NCI-H2029 treated with DMSO at 0.1 percent for 48 hours (cell line): ENCODE results near the gene TSGA10IP.

Source experiments
- DNase-seq: peaks from one replicate; lab custom pipeline; 2025; lab: John Stamatoyannopoulos, UW

The TSGA10IP gene

DNA sequence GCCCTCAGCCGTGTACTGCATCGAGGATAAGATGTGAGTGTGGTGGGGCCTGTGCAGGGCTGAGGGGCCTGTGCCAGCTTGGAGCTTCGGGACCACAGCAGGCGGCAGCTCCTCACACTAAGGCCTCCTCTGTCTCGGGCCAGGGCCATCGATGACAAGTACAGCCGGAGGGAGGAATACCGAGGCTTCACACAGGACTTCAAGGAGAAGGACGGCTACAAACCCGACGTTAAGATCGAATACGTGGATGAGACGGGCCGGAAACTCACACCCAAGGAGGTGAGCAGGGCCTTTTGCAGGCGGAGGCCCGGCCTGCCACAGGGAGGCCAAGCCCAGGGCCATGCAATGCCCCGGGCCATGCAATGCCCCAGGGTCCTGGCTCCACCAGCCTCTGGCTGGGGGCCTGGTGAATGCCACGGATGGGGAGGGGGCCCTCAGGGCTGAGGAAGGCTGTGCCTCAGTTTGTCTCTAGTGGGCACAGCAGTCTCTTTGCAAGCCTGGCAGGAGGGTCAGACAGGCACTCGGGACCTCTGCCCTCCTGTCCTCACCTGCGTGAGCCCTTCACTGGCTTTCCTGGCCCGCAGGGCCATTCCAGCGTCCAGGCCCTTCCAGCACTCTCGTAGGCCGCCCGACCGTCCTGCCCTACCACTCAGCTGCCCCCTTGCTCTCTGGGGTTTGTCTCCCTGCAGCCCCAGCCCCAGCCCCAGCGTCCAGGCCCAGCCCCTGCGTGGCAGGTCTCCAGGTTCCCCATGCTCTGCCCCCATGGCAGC is 32.5 kb downstream of the TSGA10IP start:
- DNase-seq: no peak

- DNase-seq: no peak
Observed at GRCh38 chr11:65978391-65979238, 33.3 kb downstream of the TSGA10IP start.

DNA sequence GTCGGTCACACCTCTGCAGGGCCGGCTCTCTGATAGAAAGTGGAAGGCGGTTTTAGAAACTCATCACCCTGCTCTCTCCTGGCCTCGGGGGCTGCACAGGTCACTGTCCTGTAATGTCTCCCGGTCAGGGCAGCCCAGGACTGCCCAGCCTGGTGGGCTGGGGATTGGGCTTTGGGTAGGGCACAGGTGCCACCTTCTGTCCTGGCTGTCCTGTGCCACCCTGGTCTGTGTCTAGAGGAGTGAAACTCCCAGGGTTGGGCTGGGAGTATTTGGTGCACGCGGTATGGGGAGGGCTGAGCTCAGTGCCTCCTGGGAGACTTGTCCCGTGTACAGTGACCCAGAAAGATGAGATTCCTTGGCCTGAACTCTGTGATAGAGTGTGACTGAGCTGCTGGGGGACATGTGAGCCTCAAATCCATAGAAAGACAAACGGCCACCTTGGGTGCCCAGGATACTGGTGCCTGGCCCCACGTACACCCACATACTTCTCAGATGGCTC is 34.0 kb downstream of the TSGA10IP start:
- DNase-seq: no peak

- no peak for DNase-seq
Observed at GRCh38 chr11:65981101-65981740, 35.9 kb downstream of the TSGA10IP start.

- DNase-seq: no peak
Observed at GRCh38 chr11:65981972-65982823, 36.9 kb downstream of the TSGA10IP start.

- DNase-seq: no peak
Observed at GRCh38 chr11:65982824-65983588, 37.7 kb downstream of the TSGA10IP start.

GRCh38 chr11:65983589-65983987 is 38.3 kb downstream of the TSGA10IP start:
- DNase-seq: no peak

DNA sequence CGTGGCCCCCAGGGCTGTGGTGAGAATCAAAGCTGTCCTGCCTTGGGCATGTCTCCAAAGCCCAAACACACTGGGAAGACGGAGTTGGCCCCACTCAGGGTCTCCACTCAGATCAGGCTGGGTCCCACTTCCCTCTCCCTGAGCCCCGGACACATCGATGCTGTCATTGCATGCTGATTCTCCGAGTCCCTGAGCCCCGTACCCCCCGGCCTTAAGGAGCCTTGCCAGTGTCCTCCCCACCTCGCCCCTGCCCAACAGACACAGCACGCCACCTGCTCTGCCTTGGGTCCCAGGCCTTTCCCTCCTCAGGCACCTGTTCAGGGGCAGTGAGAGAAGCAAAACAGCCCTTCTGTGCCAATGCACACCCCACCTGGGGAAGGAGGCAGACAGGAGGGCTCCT is 42.1 kb downstream of the TSGA10IP start:
- DNase-seq: no peak

DNA sequence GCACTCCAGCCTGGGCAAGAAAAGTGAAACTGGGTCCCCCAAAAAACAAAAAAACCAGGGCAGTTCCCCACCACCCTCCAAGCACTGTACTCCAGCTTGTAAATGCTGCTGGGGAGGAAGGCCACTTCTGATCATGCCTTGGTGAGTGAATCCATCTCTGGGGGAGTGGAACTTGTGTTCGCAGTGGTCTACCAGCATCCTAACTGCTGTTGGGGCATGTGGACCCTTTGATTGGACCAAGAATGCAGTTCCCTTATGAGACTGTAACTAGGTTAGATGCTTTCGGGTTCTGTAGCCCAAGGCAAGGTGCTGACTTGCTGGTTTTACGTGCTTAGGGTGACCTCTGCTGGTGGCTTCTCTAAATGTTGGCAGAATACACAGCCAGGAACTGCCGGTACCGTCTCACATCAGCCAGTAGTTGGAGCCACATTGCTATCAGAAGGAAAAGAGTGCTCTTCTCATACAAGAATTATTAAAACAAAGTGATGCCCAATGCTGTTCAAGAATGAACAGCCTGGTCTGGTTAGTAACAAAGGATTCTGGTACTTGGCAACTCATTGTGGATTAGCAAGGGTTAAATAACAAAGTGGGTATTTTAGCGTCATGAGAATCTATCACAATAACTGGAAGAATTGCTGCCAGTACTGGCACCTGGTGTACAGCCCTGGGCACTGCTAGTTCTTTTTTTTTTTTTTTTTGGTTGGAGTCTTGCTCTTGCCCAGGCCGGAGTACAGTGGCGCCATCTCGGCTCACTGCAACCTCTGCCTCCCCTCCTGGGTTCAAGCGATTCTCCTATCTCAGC is 43.7 kb downstream of the TSGA10IP start:
- peak; percentile 83 for DNase-seq

GRCh38 chr11:65992056-65992455 is 46.8 kb downstream of the TSGA10IP start:
- DNase-seq: no peak

GRCh38 chr11:65997286-65997685 is 52.0 kb downstream of the TSGA10IP start:
- DNase-seq: no peak

DNA sequence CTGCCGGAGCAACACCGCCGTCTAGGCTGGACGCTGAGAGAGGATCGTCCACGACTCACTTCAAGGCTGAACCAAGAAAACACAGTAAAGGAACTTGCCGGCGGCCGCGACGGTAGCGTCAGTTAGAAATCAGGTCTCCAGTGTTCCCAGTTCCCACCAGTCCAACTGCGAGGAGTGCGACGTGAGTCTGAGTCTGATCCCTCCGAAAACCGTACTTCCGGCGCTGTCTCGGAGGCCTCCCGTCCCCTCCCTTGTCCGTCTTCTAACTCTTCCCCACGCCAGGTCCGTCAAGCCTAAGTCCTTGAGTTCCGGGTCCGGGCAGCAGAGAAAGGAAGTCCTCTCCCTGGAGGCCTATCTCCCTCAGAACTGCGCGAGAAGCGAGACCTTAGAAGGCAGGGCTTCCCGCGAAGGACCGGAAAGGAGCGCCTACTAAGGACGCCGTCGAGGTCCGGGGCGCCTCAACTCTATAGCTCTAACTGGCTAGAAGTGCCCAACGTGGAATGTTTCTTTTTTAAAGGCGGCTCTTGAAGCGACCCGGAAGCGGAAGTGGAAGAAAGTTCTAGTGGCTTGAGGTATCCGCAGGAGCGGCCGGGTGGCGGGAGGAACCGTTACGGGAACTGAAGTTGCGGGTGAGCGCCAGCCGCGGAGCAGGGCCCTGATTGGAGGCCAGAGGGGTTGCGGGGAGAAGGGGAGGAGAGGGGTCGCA is 56.8 kb downstream of the TSGA10IP start, which contains the start of the genes BANF1 and EIF1AD:
Gene BANF1, plus strand, starts transcription at position 562 of the 706 bp plus-strand sequence. CDS start 748 bp downstream, outside the sequence.
Gene EIF1AD, minus strand, starts transcription at position 216 of the 706 bp plus-strand sequence. CDS start 1,768 bp downstream, outside the sequence.
- DNase-seq: peak; percentile 94

DNA sequence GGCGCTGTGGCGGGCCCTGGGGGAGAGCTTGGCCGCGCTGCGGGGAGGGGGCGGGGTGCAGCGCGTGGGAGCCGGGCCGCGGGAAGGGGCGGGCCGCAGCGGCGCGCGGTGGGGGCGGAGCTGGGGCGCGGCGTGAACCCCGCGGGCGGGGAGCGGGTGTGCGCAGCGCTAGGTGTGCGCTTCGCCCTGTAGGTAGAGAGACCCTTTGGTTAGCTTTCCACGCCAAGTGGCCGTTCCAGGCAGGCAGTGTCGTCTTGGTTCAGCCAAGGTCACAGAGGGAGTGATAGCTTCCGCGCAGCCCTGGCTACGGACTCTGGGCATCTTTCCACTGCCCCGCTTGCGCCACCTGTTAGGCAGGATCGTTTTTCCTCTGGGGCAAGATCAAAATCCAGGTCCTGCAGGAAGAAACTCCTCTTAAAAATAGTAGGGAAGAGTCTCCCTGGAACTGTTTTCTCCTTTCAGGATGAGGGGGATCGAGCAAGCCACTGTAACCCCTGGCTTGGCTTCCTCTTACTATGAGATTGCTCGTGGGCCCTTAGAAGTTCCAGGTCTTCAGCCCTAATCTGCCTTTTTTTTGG is 57.5 kb downstream of the TSGA10IP start:
- DNase-seq: no peak

- no peak for DNase-seq
Observed at GRCh38 chr11:66003291-66003690, 58.0 kb downstream of the TSGA10IP start.

DNA sequence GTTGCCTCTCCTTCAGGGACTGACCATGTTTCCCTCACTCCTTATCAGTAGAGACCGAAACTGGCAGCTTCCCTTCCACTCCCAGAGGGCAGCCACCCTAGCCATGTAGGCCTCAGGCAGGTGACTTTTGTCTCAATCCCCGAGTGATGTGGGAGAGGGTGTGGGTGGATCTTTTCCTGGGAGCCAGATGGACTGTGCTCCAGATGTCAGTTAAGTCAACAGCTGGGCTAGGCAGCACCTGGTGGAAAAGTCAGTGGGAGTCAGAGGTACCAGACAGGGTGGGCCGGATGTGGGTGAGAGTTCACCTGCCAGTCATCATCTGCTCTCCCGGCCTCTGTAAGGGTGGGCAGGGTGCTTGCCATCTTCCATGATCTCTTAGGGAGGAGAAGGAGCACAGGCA is 58.9 kb downstream of the TSGA10IP start:
- no peak for DNase-seq

GRCh38 chr11:66006134-66006890 is 61.0 kb downstream of the TSGA10IP start:
- DNase-seq: no peak

DNA sequence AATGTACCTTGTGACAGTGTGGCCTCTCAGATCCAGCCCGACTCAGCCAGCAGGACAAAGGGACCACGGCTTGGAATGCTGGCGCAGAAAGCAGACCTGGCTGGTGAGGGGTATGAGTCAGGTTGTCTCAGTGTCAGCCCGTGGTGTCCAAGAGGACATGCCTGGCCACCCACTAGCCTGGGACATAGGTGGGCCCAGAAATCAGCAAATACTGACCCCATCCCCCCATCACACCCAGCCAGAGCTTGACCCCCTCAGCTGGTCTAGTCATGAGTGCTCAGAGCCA is 61.6 kb downstream of the TSGA10IP start:
- DNase-seq: no peak

DNA sequence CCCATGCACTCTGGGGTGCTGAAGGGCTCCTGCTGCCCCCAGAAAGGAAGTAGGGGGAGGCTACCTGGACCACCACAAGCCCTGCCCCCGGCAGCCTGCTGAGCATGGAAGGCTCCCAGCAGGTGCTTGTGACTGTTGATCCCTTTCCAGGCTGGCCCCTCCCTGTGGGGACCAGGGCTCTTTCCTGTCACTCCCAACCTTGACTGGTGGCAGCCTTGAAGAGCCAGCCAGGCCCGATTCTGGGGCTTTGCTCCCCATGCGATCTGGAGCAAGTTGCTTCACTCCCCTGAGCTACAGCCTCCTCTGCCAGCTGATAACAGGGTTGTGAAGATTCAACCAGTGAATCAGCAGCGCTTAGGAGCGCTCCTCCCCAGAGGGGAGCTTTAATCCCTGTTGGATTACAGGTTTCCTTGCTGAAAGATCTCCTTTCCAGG is 61.9 kb downstream of the TSGA10IP start:
- DNase-seq: no peak
